ENCODE results near the gene GRK6. TPM values are rescaled to one million over a fixed set of nuclear protein-coding genes. Genes with fewer than 3 reads are reported as not detected.
A peak's percentile ranks its signal among the peaks of the same experiment; 100 is the strongest.

Gene GRK6
- total RNA-seq, 2 experiments from 2014 or later: 186 to 192 TPM

- Histone ChIP-seq H3K27me3 (ENCODE audit: control insufficient read depth in 1 of 2, insufficient read depth in 2 of 2, low read length in 2 of 2) (no peaks in the 10 kb centered on the region), H3K4me1 (ENCODE audit: insufficient read depth, low read length) (peaks cover 23% of the 10 kb centered on the region), H3K36me3 (ENCODE audit: insufficient read depth, low read length) (peaks cover 8% of the 10 kb centered on the region), H3K27ac (ENCODE audit: low read depth in 1 of 2, low read length in 2 of 2) (no peak overlapping the region), H3K4me3 (ENCODE audit: low read length) (no peak overlapping the region), H3K9me3 (ENCODE audit: control insufficient read depth in 1 of 2, insufficient read depth in 1 of 2, low read length in 2 of 2) (no peaks in the 10 kb centered on the region)
- TF ChIP-seq CTCF (IDR thresholded peaks at IDR 0.05): no peak
- ATAC-seq (ENCODE audit: poor library complexity): peak; percentile 60
- Mint-ChIP-seq H3K9me3 (no peaks in the 10 kb centered on the region), H3K36me3 (ENCODE audit: low read depth) (peaks cover 5% of the 10 kb centered on the region), H3K4me3 (no peak overlapping the region), H3K4me1 (ENCODE audit: low read depth) (peaks cover 6% of the 10 kb centered on the region), H3K27ac (no peak overlapping the region), H3K27me3 (no peaks in the 10 kb centered on the region)
- DNase-seq: peak in 3 of 14 experiments; percentile 23 to 62 (median 52)
- intact Hi-C loops (cut with DNase I, micrococcal nuclease): no loop called here
- POLR2A ChIA-PET: no interaction called here
- CTCF ChIA-PET: interaction anchor here (1.5 kb wide), 1 partner anchor 10 kb away, joined by 6 read pairs; no protein-coding TSS in a partner anchor
These were observed 65.0 kb downstream of the GRK6 start for GRCh38 chr5:177491429-177491945.

GRCh38 chr5:177491983-177492746 is 65.7 kb downstream of the GRK6 start:
- H3K27ac ChIP-seq (ENCODE audit: low read depth in 1 of 2, low read length in 2 of 2): no peak overlapping the region
- TF ChIP-seq CTCF (IDR thresholded peaks at IDR 0.05): no peak
- H3K4me1 Mint-ChIP-seq (ENCODE audit: low read depth): peaks cover 6% of the 10 kb centered on the region
- intact Hi-C loops (cut with DNase I, micrococcal nuclease): no loop called here
- no peak overlapping the region for H3K4me3 Mint-ChIP-seq
- H3K9me3 Mint-ChIP-seq: no peaks in the 10 kb centered on the region
- no peak overlapping the region for H3K27ac Mint-ChIP-seq
- ChIA-PET POLR2A (no interaction called here), CTCF (interaction anchor here (1.4 to 1.5 kb wide), 2 partner anchors 9 to 88 kb away, joined by 5 to 6 read pairs; no protein-coding TSS in a partner anchor)
- H3K27me3 Mint-ChIP-seq: no peaks in the 10 kb centered on the region
- ATAC-seq (ENCODE audit: poor library complexity): no peak
- peaks cover 30% of the 10 kb centered on the region for H3K4me1 ChIP-seq (ENCODE audit: insufficient read depth, low read length)
- no peak overlapping the region for H3K4me3 ChIP-seq (ENCODE audit: low read length)
- no peaks in the 10 kb centered on the region for H3K27me3 ChIP-seq (ENCODE audit: control insufficient read depth in 1 of 2, insufficient read depth in 2 of 2, low read length in 2 of 2)
- H3K9me3 ChIP-seq (ENCODE audit: control insufficient read depth in 1 of 2, insufficient read depth in 1 of 2, low read length in 2 of 2): no peaks in the 10 kb centered on the region
- DNase-seq: no peak
- H3K36me3 ChIP-seq (ENCODE audit: insufficient read depth, low read length): peaks cover 8% of the 10 kb centered on the region
- H3K36me3 Mint-ChIP-seq (ENCODE audit: low read depth): peaks cover 5% of the 10 kb centered on the region

Other genes with a start within 250 kb of the GRK6 start
- 10 to 100 TPM; 17.0 to 18.0 TPM for gene RAB24, start 123.0 kb upstream of the GRK6 start, total RNA-seq
- 10 to 100 TPM; 33.1 to 35.0 TPM for gene PRELID1, start 122.9 kb upstream of the GRK6 start, total RNA-seq
- 1 to 10 TPM; 5.8 to 7.5 TPM for gene MXD3, start 114.8 kb upstream of the GRK6 start, total RNA-seq
- gene LMAN2, start 75.0 kb upstream of the GRK6 start, total RNA-seq: 10 to 100 TPM; 54.5 to 55.6 TPM
- 10 to 100 TPM; 34.7 to 35.3 TPM for gene RGS14, start 68.8 kb upstream of the GRK6 start, total RNA-seq
- gene SLC34A1, start 42.2 kb upstream of the GRK6 start, total RNA-seq: not detected
- gene PFN3, start 26.0 kb upstream of the GRK6 start, total RNA-seq: not detected
- gene F12, start 17.1 kb upstream of the GRK6 start, total RNA-seq: under 1 TPM; 0.20 to 0.60 TPM
- gene PRR7, start 20.1 kb downstream of the GRK6 start, total RNA-seq: 10 to 100 TPM; 23.3 to 23.5 TPM
- gene DBN1, start 47.0 kb downstream of the GRK6 start, total RNA-seq: 1 to 10 TPM; 1.8 to 2.5 TPM
- 1 to 10 TPM; 5.2 to 6.0 TPM for gene PDLIM7, start 70.9 kb downstream of the GRK6 start, total RNA-seq
- gene DOK3, start 83.2 kb downstream of the GRK6 start, total RNA-seq: 1 to 10 TPM; 1.3 to 1.4 TPM
- 10 to 100 TPM; 49.6 to 49.7 TPM for gene DDX41, start 90.3 kb downstream of the GRK6 start, total RNA-seq
- 100 to 1,000 TPM; 150 to 155 TPM for gene FAM193B, start 127.9 kb downstream of the GRK6 start, total RNA-seq
- gene TMED9, start 165.5 kb downstream of the GRK6 start, total RNA-seq: 10 to 100 TPM; 42.7 to 47.8 TPM
- 10 to 100 TPM; 31.1 to 33.8 TPM for gene B4GALT7, start 173.5 kb downstream of the GRK6 start, total RNA-seq

Data from CD4-positive, alpha-beta T cell (primary cell).